Kidney (tissue), 14 donors: Measurements from ENCODE around the gene HEXD. TPM values are rescaled to one million over a fixed set of nuclear protein-coding genes. Genes with fewer than 3 reads are reported as not detected.

Experiments
- DNase-seq, 5 donors: peaks; one replicate each; pipeline ENCODE4 v3.0.0-alpha.2; 2013 to 2020
- FAIRE-seq: peaks from 2 replicates; lab custom pipeline; 2012; peaks lifted over from hg19 to GRCh38; lab: Jason Lieb, UNC
- H3K27ac ChIP-seq, 2 donors: one replicate each; pipeline ENCODE4 v1.7.0; 2013; ENCODE audit warnings: low read depth in 2 of 2, low read length in 2 of 2, inconsistent platforms in 1 of 2
- H3K27me3 ChIP-seq: one replicate; pipeline ENCODE4 v1.7.1; 2013; ENCODE audit warnings: low read length, inconsistent platforms; ENCODE audit not compliant: control insufficient read depth, insufficient read depth
- H3K36me3 ChIP-seq, 3 donors: one replicate each; pipeline versions ENCODE4 v1.7.0 to v1.7.1; 2013; ENCODE audit warnings: low read length in 3 of 3, control low read depth in 1 of 3, inconsistent platforms in 1 of 3; ENCODE audit not compliant: insufficient read depth in 3 of 3, control insufficient read depth in 2 of 3
- H3K4me1 ChIP-seq, 3 donors: one replicate each; pipeline versions ENCODE4 v1.7.0 to v1.7.1; 2013; ENCODE audit warnings: low read length in 3 of 3, inconsistent platforms in 1 of 3, low read depth in 1 of 3; ENCODE audit not compliant: control insufficient read depth in 2 of 3, insufficient read depth in 2 of 3
- H3K4me3 ChIP-seq, 3 donors: one replicate each; pipeline versions ENCODE4 v1.7.0 to v1.8.1; 2013; ENCODE audit warnings: low read length in 3 of 3, control low read depth in 1 of 3, inconsistent platforms in 1 of 3
- H3K9ac ChIP-seq, 3 donors: one replicate each; pipeline versions ENCODE4 v1.7.0 to v1.7.1; 2013; ENCODE audit warnings: low read length in 3 of 3, control low read depth in 1 of 3, inconsistent platforms in 1 of 3
- H3K9me3 ChIP-seq, 3 donors: one replicate each; pipeline versions ENCODE4 v1.7.0 to v1.7.1; 2013; ENCODE audit warnings: low read length in 3 of 3, control low read depth in 1 of 3, inconsistent platforms in 1 of 3; ENCODE audit not compliant: control insufficient read depth in 2 of 3, insufficient read depth in 1 of 3
- intact Hi-C: fragments of 100-400 bp; cut with DNase I; formaldehyde crosslinking; loops from one replicate; pipeline ENCODE4 v1.11.1; 2022
- polyA plus RNA-seq: library from polyadenylated mRNA; stranded (reverse); fragments of 350-450 nt; fragmentation: Illumina TruSeq; extraction: RNeasy Lipid Tissue Mini Kit (QIAGEN cat#74804); gene quantifications from one replicate; pipeline ENCODE4 v1.2.3, GENCODE V29; 2014; ENCODE audit warnings: low read depth, low replicate concordance; ENCODE audit not compliant: insufficient read depth
- total RNA-seq: library from RNA; stranded (reverse); fragmentation: NEBNext Ultra II Directional; extraction: Animal tissue kit (Norgen Biotek cat#: 25700); gene quantifications from one replicate; pipeline ENCODE4 v1.2.1, GENCODE V29; 2021
- TF ChIP-seq, protein P1 (sequence below): IDR thresholded peaks from 3 replicates; pipeline ENCODE4 v1.5.1; 2012; ENCODE audit warnings: mild to moderate bottlenecking, moderate library complexity, borderline replicate concordance; ENCODE audit not compliant: insufficient read depth; ENCODE audit errors: extremely low read depth
- donor health status: control.
- donor health status: control.
- donor health status: control.
- donor health status: control.
- donor health status: control.
- donor health status: DM: yes; HTN: yes; CAD: no.
- donor health status: Normal renal cell carcinoma (clear cell type).

Gene HEXD
- total and polyA plus RNA-seq, 2 donors from 2014 or later: 39.2 to 42.0 TPM

DNA sequence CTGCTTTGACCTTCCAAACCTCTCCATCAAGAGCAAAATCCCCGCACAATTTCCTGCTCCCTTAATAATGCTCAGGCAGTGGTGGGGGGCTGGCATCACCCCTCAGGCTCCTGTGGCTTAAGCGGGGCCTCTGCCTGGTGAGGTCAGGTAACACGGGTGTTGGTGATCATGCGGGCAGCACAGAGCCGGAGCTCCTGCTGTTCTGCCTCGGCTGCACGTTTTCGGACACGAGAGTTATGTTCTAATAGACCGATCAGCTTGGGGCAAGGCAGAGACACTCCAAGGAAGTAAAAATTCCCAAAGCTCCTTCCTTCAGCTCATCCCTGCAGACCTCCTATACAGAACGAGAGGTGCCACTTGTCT, 46.4 kb downstream of the HEXD start:
- TF ChIP-seq, protein P1, sequence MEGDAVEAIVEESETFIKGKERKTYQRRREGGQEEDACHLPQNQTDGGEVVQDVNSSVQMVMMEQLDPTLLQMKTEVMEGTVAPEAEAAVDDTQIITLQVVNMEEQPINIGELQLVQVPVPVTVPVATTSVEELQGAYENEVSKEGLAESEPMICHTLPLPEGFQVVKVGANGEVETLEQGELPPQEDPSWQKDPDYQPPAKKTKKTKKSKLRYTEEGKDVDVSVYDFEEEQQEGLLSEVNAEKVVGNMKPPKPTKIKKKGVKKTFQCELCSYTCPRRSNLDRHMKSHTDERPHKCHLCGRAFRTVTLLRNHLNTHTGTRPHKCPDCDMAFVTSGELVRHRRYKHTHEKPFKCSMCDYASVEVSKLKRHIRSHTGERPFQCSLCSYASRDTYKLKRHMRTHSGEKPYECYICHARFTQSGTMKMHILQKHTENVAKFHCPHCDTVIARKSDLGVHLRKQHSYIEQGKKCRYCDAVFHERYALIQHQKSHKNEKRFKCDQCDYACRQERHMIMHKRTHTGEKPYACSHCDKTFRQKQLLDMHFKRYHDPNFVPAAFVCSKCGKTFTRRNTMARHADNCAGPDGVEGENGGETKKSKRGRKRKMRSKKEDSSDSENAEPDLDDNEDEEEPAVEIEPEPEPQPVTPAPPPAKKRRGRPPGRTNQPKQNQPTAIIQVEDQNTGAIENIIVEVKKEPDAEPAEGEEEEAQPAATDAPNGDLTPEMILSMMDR: no peak
- FAIRE-seq (no peak), DNase-seq (peak in 1 of 5 donors; percentile 31)
- H3K4me3 ChIP-seq: no peak overlapping the region
- no peak overlapping the region for H3K9ac ChIP-seq
- H3K4me1 ChIP-seq: no peaks in the 10 kb centered on the region
- no peaks in the 10 kb centered on the region for H3K9me3 ChIP-seq
- no peak overlapping the region for H3K27ac ChIP-seq
- H3K36me3 ChIP-seq: peaks cover 7 to 36% (median 11%) of the 10 kb centered on the region in 3 donors
- intact Hi-C loops: loop anchor here (10.0 kb wide), 1 partner anchor 110 kb away; no protein-coding TSS in a partner anchor
- H3K27me3 ChIP-seq: no peaks in the 10 kb centered on the region

DNA sequence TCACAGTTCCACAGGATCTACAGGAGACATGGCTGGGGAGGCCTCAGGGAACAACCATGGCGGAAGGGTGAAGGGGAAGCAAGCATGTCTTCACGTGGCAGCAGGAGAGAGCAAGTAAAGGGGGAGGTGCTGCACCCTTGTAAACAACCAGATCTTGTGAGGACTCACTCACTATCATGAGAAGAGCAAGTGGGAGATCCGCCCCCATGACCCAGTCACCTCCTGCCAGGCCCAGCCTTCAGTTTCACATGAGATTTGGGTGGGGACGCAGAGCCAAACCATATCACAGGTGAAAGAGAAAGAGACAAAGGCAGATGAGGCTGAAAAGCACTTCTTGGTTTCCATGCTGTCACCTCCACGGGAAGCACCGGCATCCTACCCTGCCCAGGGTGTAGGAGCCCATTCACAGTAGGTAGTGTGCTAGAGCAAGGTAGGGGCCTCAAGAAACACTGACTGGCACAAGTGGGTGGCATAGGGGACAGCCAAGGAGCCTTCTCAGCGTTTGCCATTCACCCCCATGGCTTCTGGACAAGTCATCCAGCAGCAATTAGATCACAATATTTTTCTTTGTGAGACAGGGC, 47.0 kb downstream of the HEXD start:
- FAIRE-seq (no peak), DNase-seq (peak in 1 of 5 donors; percentile 20)
- no peak overlapping the region for H3K9ac ChIP-seq
- TF ChIP-seq, protein P1: no peak
- no peaks in the 10 kb centered on the region for H3K9me3 ChIP-seq
- no peaks in the 10 kb centered on the region for H3K4me1 ChIP-seq
- H3K36me3 ChIP-seq: peaks cover 7 to 36% (median 15%) of the 10 kb centered on the region in 3 donors
- no peak overlapping the region for H3K27ac ChIP-seq
- no peak overlapping the region for H3K4me3 ChIP-seq
- intact Hi-C loops: loop anchor here (10.0 kb wide), 1 partner anchor 110 kb away; no protein-coding TSS in a partner anchor
- H3K27me3 ChIP-seq: no peaks in the 10 kb centered on the region

DNA sequence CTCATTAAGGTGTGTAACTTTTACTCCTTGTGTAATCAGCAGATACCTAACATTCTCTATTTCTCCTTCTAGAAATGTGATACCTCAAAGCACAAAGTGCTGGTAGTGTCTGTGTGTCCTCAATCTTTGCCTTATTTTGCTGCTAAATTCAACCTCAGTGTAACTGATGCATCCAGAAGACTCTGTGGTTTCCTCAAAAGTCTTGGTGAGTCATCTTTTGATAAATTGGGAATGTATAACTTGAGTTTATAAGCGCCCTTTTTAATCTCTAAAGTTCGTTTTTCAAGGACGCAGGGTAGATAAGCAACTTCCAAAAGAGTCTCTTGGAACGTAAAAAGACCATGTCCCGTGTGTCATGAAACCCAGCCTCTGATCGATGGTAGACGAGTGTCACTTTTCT, 50.5 kb downstream of the HEXD start:
- no peak for FAIRE-seq
- Histone ChIP-seq H3K4me3 (no peak overlapping the region), H3K9me3 (no peaks in the 10 kb centered on the region), H3K27me3 (no peaks in the 10 kb centered on the region), H3K9ac (no peak overlapping the region), H3K4me1 (no peaks in the 10 kb centered on the region), H3K27ac (no peak overlapping the region), H3K36me3 (peaks cover 4 to 23% (median 9%) of the 10 kb centered on the region in 3 donors)
- TF ChIP-seq, protein P1: no peak
- intact Hi-C loops: loop anchor here (10.0 kb wide), 1 partner anchor 106 kb away; no protein-coding TSS in a partner anchor
- DNase-seq: no peak

DNA sequence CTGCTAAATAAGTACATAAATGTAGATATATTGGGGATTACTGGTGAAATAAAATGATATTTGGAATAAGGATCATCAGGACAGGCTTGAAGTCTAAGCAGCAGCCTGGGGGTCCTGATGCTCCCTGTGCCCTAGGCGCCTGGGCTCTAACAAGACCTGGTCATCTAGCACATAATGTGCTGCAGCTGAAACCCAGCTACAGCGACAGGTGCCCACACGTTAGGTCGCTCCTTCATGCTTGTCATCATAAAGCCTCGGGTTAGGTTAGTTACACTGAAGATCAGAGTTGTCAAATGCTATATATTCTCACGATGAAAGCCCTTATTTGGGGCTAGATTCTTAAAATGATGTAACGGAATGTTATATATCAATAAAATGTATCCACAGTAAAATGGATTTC, 51.9 kb downstream of the HEXD start:
- Histone ChIP-seq H3K4me1 (no peaks in the 10 kb centered on the region), H3K9ac (no peak overlapping the region), H3K9me3 (no peaks in the 10 kb centered on the region), H3K27me3 (no peaks in the 10 kb centered on the region), H3K27ac (no peak overlapping the region), H3K4me3 (no peak overlapping the region), H3K36me3 (peaks cover 2 to 23% (median 9%) of the 10 kb centered on the region in 3 donors)
- DNase-seq (peak in 1 of 5 donors; percentile 17), FAIRE-seq (no peak)
- TF ChIP-seq, protein P1: no peak
- intact Hi-C loops: no loop called here
